HCT116 (cell line): ENCODE results near the gene P2RX1. TPM values are rescaled to one million over a fixed set of nuclear protein-coding genes. Genes with fewer than 3 reads are reported as not detected.

Experiments
- ATAC-seq: fragments of 200-7000 bp; cut with Tn5 transposase; 2 replicates; pipeline ENCODE4 v1.9.1; 2020; ENCODE audit warnings: mild to moderate bottlenecking, moderate library complexity
- BruUV-seq: library from RNA; stranded (reverse); fragments of 400-500 nt; replicated peaks from 2 replicates; lab custom pipeline; 2021; lab: Mats Ljungman, UMichigan
- CTCF ChIA-PET: fragments of 300-600 bp; sonication (Branson Sonifier 250); formaldehyde crosslinking; loops from one replicate; lab custom pipeline; 2021; ENCODE audit warnings: antibody characterized with exemption; lab: Charles Lee
- POLR2A ChIA-PET: fragments of 300-600, 350-600 bp; sonication (Branson Sonifier 250); formaldehyde crosslinking; loops from one replicate; lab custom pipeline; 2021; ENCODE audit warnings: antibody characterized with exemption; lab: Charles Lee
- RAD21 ChIA-PET, 2 experiments: fragments of 300-600 bp; sonication (Branson Sonifier 250); formaldehyde crosslinking; loops; one replicate each; lab custom pipeline; 2023; ENCODE audit warnings: low total read pairs in 2 of 2; ENCODE audit not compliant: uncharacterized antibody in 2 of 2, unreplicated experiment in 2 of 2, low non-redundant PET in 1 of 2; lab: Charles Lee
- DNase-seq: peaks from one replicate; pipeline ENCODE4 v3.0.0-alpha.2; 2010; ENCODE audit warnings: low read depth, low spot score
- H2AFZ ChIP-seq: fragments of 200-600 bp; shearing (Covaris generic), sonication (generic); 2 replicates; pipeline ENCODE4 v1.6.1; 2017; ENCODE audit warnings: low read depth, mixed run types, mixed read lengths, antibody characterized with exemption, low read length; ENCODE audit not compliant: poor library complexity, severe bottlenecking
- H3K27ac ChIP-seq: 2 replicates; pipeline ENCODE4 v1.5.1; 2012; ENCODE audit warnings: low read depth, low read length
- H3K27me3 ChIP-seq: fragments of 200-600 bp; sonication (generic); 2 replicates; pipeline ENCODE4 v1.6.1; 2016; ENCODE audit warnings: mixed run types, low read length, mixed read lengths; ENCODE audit not compliant: insufficient read depth
- H3K36me3 ChIP-seq, 2 experiments: fragments of 200-500 bp in 1 of 2; fragments of 200-600 bp in 1 of 2; sonication (Bioruptor generic) in 1 of 2; sonication (generic) in 1 of 2; 2 replicates each; pipeline versions ENCODE4 v1.5.1 to v1.6.1; 2014 to 2016; ENCODE audit warnings: low read length in 2 of 2, inconsistent platforms in 1 of 2, mixed read lengths in 1 of 2, mixed run types in 1 of 2; ENCODE audit not compliant: insufficient read depth in 2 of 2, control insufficient read depth in 1 of 2
- H3K4me1 ChIP-seq, 2 experiments: fragments of 200-600 bp in 1 of 2; sonication (generic) in 1 of 2; 2 replicates each; pipeline versions ENCODE4 v1.5.1 to v1.6.1; 2012 to 2017; ENCODE audit warnings: low read length in 2 of 2, inconsistent platforms in 1 of 2, mild to moderate bottlenecking in 1 of 2, mixed read lengths in 1 of 2, mixed run types in 1 of 2, moderate library complexity in 1 of 2; ENCODE audit not compliant: insufficient read depth in 2 of 2, control insufficient read depth in 1 of 2
- H3K4me2 ChIP-seq: fragments of 200-600 bp; sonication (generic); 2 replicates; pipeline ENCODE4 v1.6.1; 2017; ENCODE audit warnings: mixed run types, low read length, mixed read lengths
- H3K4me3 ChIP-seq, 2 experiments: fragments of 200-600 bp in 1 of 2; sonication (generic) in 1 of 2; replicated peaks in 1 of 2; 2 replicates each; pipeline ENCODE4 v1.5.1; 2011 to 2016; ENCODE audit warnings: low read length in 2 of 2, control low read depth in 1 of 2, low read depth in 1 of 2, mild to moderate bottlenecking in 1 of 2, mixed read lengths in 1 of 2, mixed run types in 1 of 2
- H3K79me2 ChIP-seq: fragments of 200-600 bp; sonication (generic); 2 replicates; pipeline ENCODE4 v1.6.1; 2017; ENCODE audit warnings: mild to moderate bottlenecking, mixed run types, low read length, moderate library complexity, mixed read lengths; ENCODE audit not compliant: insufficient read depth
- H3K9ac ChIP-seq: fragments of 200-600 bp; sonication (generic); 2 replicates; pipeline ENCODE4 v1.6.1; 2016; ENCODE audit warnings: low read length, mixed read lengths
- H3K9me2 ChIP-seq: fragments of 200-600 bp; sonication (generic), shearing (Covaris generic); 2 replicates; pipeline ENCODE4 v1.6.1; 2017; ENCODE audit warnings: mixed run types, mild to moderate bottlenecking, moderate library complexity; ENCODE audit not compliant: insufficient read depth
- H3K9me3 ChIP-seq, 2 experiments: fragments of 200-500 bp in 1 of 2; fragments of 200-600 bp in 1 of 2; sonication (Bioruptor generic) in 1 of 2; sonication (generic) in 1 of 2; 2 replicates each; pipeline ENCODE4 v1.6.1; 2014 to 2017; ENCODE audit warnings: low read length in 2 of 2, mixed read lengths in 2 of 2, inconsistent platforms in 1 of 2, low read depth in 1 of 2, mild to moderate bottlenecking in 1 of 2, mixed run types in 1 of 2, moderate library complexity in 1 of 2; ENCODE audit not compliant: control insufficient read depth in 1 of 2, insufficient read depth in 1 of 2
- H4K20me1 ChIP-seq: fragments of 200-600 bp; sonication (generic), shearing (Covaris generic); 2 replicates; pipeline ENCODE4 v1.6.1; 2017; ENCODE audit warnings: mixed run types, mild to moderate bottlenecking, moderate library complexity; ENCODE audit not compliant: insufficient read depth
- ATF3 ChIP-seq: IDR thresholded peaks from 2 replicates; pipeline ENCODE4 v1.6.1; 2012
- CBX3 ChIP-seq: IDR thresholded peaks from 2 replicates; pipeline ENCODE4 v1.6.1; 2012; ENCODE audit warnings: low read depth
- CEBPB ChIP-seq: IDR thresholded peaks from 2 replicates; pipeline ENCODE4 v1.6.1; 2012; ENCODE audit warnings: low read depth
- CTCF ChIP-seq, 3 experiments: fragments of 200-600 bp in 1 of 3; sonication (generic) in 1 of 3; IDR thresholded peaks in 2 of 3; conservative IDR thresholded peaks in 1 of 3; 2 replicates each; pipeline ENCODE4 v1.5.1; 2012 to 2017; ENCODE audit warnings: low read depth in 2 of 3, low read length in 2 of 3, antibody characterized with exemption in 1 of 3, borderline replicate concordance in 1 of 3, control low read depth in 1 of 3, mild to moderate bottlenecking in 1 of 3, mixed read lengths in 1 of 3, mixed run types in 1 of 3, moderate library complexity in 1 of 3; ENCODE audit not compliant: insufficient read depth in 1 of 3
- EGR1 ChIP-seq: IDR thresholded peaks from 2 replicates; pipeline ENCODE4 v1.6.1; 2012; ENCODE audit warnings: low read depth
- ELF1 ChIP-seq: IDR thresholded peaks from 2 replicates; pipeline ENCODE4 v1.6.1; 2012; ENCODE audit warnings: low read depth, borderline replicate concordance
- EZH2 ChIP-seq: fragments of 200-600 bp; sonication (generic); IDR thresholded peaks from 2 replicates; pipeline ENCODE4 v1.6.1; 2017; ENCODE audit warnings: antibody characterized with exemption, mixed run types
- EZH2phosphoT487 ChIP-seq: fragments of 200-600 bp; IDR thresholded peaks from 2 replicates; pipeline ENCODE4 v1.6.1; 2018; ENCODE audit warnings: antibody characterized with exemption, borderline replicate concordance
- MAX ChIP-seq: IDR thresholded peaks from 2 replicates; pipeline ENCODE4 v1.6.1; 2012
- POLR2A ChIP-seq: IDR thresholded peaks from 2 replicates; pipeline ENCODE4 v1.7.0; 2011; ENCODE audit warnings: borderline replicate concordance; ENCODE audit not compliant: insufficient read depth, insufficient read length; ENCODE audit errors: extremely low read depth
- POLR2AphosphoS5 ChIP-seq: IDR thresholded peaks from 2 replicates; pipeline ENCODE4 v1.6.1; 2011; ENCODE audit warnings: mild to moderate bottlenecking, low read depth, low read length, moderate library complexity
- RAD21 ChIP-seq: IDR thresholded peaks from 2 replicates; pipeline ENCODE4 v1.6.1; 2012; ENCODE audit warnings: low read depth, mild to moderate bottlenecking
- SIN3A ChIP-seq: IDR thresholded peaks from 2 replicates; pipeline ENCODE4 v1.6.1; 2012; ENCODE audit warnings: low read depth
- SP1 ChIP-seq: IDR thresholded peaks from 2 replicates; pipeline ENCODE4 v1.6.1; 2012; ENCODE audit warnings: low read depth
- ZFX ChIP-seq: fragments of 450-650 bp; IDR thresholded peaks from 2 replicates; pipeline ENCODE4 v1.6.1; 2017
- ZNF274 ChIP-seq: fragments of 200-500 bp; sonication (Bioruptor generic); IDR thresholded peaks from 2 replicates; pipeline ENCODE4 v1.6.1; 2014; ENCODE audit warnings: mild to moderate bottlenecking, low read depth, low read length, inconsistent platforms
- intact Hi-C: fragments of 100-400 bp; cut with micrococcal nuclease; formaldehyde crosslinking; loops from 2 replicates; pipeline ENCODE4 v1.10.0; 2022
- total RNA-seq: library from RNA; stranded (reverse); gene quantifications from one replicate; pipeline ENCODE4 v1.2.1, GENCODE V29; 2021; ENCODE audit not compliant: unreplicated experiment

P2RX1 gene
- total RNA-seq, 1 experiment from 2014 or later, result not detected

DNA sequence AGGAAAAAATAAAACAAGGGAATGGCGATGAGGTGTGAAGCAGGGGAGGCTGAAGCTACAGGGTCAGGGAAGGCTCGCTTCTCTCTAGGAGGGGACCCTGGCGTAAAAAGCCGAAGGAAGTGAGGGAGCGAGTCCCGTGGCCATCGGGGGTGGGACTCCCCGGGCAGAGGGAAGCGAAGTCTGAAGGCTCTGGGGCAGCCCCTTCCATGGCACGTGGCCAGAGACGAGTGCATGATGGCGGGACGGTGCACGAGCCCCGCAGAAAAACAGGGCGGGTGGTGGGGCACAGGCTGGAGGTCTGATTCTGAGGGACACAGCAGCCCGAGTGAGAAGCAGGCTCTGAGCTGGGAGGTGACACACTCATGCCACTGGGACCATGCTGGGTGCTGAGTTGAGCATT, 49.2 kb downstream of the P2RX1 start:
- Histone ChIP-seq H3K27ac (no peak overlapping the region), H3K4me2 (no peak overlapping the region), H2AFZ (no peak overlapping the region), H3K9me2 (no peaks in the 10 kb centered on the region), H3K36me3 (no peaks in the 10 kb centered on the region), H3K79me2 (no peaks in the 10 kb centered on the region), H3K9me3 (no peaks in the 10 kb centered on the region), H3K4me3 (no peak overlapping the region)
- no TSS peak for BruUV-seq
- ATAC-seq, result no peak
- ChIA-PET RAD21 (no interaction called here), CTCF (no interaction called here), POLR2A (no interaction called here)
- no peak for TF ChIP-seq EZH2
- TF ChIP-seq POLR2A, result no peak
- no peak for TF ChIP-seq SIN3A
- no peak for TF ChIP-seq POLR2AphosphoS5
- no peak for TF ChIP-seq MAX
- no peak for TF ChIP-seq EZH2phosphoT487
- TF ChIP-seq ZFX, result no peak
- no peak for TF ChIP-seq SP1
- TF ChIP-seq CBX3, result no peak
- no peak for TF ChIP-seq CEBPB
- no peak for TF ChIP-seq ELF1
- TF ChIP-seq ZNF274, result no peak
- no peak for TF ChIP-seq CTCF (IDR thresholded peaks at IDR 0.05 in 2 of 3, conservative IDR thresholded peaks at IDR 0.05 in 1 of 3; ENCODE audit: borderline replicate concordance in 1 of 3, insufficient read depth in 1 of 3, low read depth in 2 of 3, low read length in 2 of 3)
- no peak for TF ChIP-seq RAD21
- no peak for TF ChIP-seq ATF3
- no peak for TF ChIP-seq EGR1
- TF ChIP-seq, all 23 proteins: peak for 0
- no peaks in the 10 kb centered on the region for H3K27me3 ChIP-seq
- no peaks in the 10 kb centered on the region for H3K4me1 ChIP-seq
- no peaks in the 10 kb centered on the region for H4K20me1 ChIP-seq
- intact Hi-C loops, result no loop called here
- DNase-seq, result no peak
- H3K9ac ChIP-seq, result no peak overlapping the region
